Inferior parietal cortex (tissue), 1 donor: Measurements from ENCODE around the gene CDC25B.
A peak's percentile ranks its signal among the peaks of the same experiment; 100 is the strongest.

Experiments used
- DNase-seq: peaks from one replicate; pipeline ENCODE4 v3.0.0-alpha.2; 2016; ENCODE audit errors: extremely low spot score

CDC25B gene

GRCh38 chr20:3764659-3765058, 31.5 kb upstream of the CDC25B start:
- DNase-seq = no peak

GRCh38 chr20:3765171-3765882, 30.8 kb upstream of the CDC25B start:
- no peak for DNase-seq

GRCh38 chr20:3766422-3767109, 29.5 kb upstream of the CDC25B start:
- DNase-seq = no peak

- no peak for DNase-seq
Measured at GRCh38 chr20:3767110-3767426, 29.0 kb upstream of the CDC25B start.

- peak; percentile 97 for DNase-seq
Measured at GRCh38 chr20:3767427-3768341, 28.4 kb upstream of the CDC25B start, which contains the start of gene ADISSP. ADISSP (minus strand) TSS chr20:3767753; CDS start chr20:3760100, 7,653 bp downstream.

- DNase-seq = peak; percentile 53
Measured at GRCh38 chr20:3768342-3769130, 27.6 kb upstream of the CDC25B start.

GRCh38 chr20:3771552-3772058, 24.5 kb upstream of the CDC25B start:
- no peak for DNase-seq

- DNase-seq = no peak
Measured at GRCh38 chr20:3775457-3776108, 20.5 kb upstream of the CDC25B start.

GRCh38 chr20:3777381-3777715, 18.8 kb upstream of the CDC25B start:
- DNase-seq = no peak

- DNase-seq = no peak
Measured at GRCh38 chr20:3777716-3778629, 18.1 kb upstream of the CDC25B start.

- no peak for DNase-seq
Measured at GRCh38 chr20:3778976-3779375, 17.1 kb upstream of the CDC25B start.

GRCh38 chr20:3781153-3781910, 14.8 kb upstream of the CDC25B start, which contains the start of gene SPEF1:
SPEF1 (minus strand) TSS chr20:3781448; CDS start chr20:3781287, 161 bp downstream.
- DNase-seq = peak; percentile 94

- DNase-seq = no peak
Measured at GRCh38 chr20:3782597-3782996, 13.5 kb upstream of the CDC25B start.

GRCh38 chr20:3783068-3783489, 13.0 kb upstream of the CDC25B start:
- no peak for DNase-seq

GRCh38 chr20:3783511-3784195, 12.5 kb upstream of the CDC25B start:
- DNase-seq = no peak

GRCh38 chr20:3784216-3784853, 11.8 kb upstream of the CDC25B start:
- no peak for DNase-seq

- DNase-seq = no peak
Measured at GRCh38 chr20:3784863-3785239, 11.3 kb upstream of the CDC25B start.
